Upper lobe of left lung (tissue), 4 donors: ENCODE results near the gene EFNA1.

Source experiments
- CTCF ChIP-seq, 6 experiments: fragments of 450-650 bp in 4 of 6; fragments of 200-600 bp in 2 of 6; sonication (generic) in 2 of 6; IDR thresholded peaks; one replicate each; pipeline ENCODE4 v1.5.1; 2016 to 2019; ENCODE audit warnings: antibody characterized with exemption in 6 of 6
- EP300 ChIP-seq, 4 donors: sonication (generic); formaldehyde crosslinking; IDR thresholded peaks; one replicate each; pipeline ENCODE4 v1.5.1; 2017; ENCODE audit warnings: antibody characterized with exemption in 4 of 4, control low read depth in 2 of 4
- POLR2A ChIP-seq, 4 donors: fragments of 450-650 bp; IDR thresholded peaks; one replicate each; pipeline ENCODE4 v1.5.1; 2016 to 2017; ENCODE audit warnings: antibody characterized with exemption in 4 of 4, mild to moderate bottlenecking in 2 of 4
- POLR2AphosphoS5 ChIP-seq, 2 donors: sonication (generic); formaldehyde crosslinking; IDR thresholded peaks; one replicate each; pipeline ENCODE4 v1.5.1; 2017; ENCODE audit warnings: antibody characterized with exemption in 2 of 2

GRCh38 chr1:155085504-155086127 is 42.1 kb upstream of the EFNA1 start:
- no peak for TF ChIP-seq CTCF (IDR thresholded peaks at IDR 0.05)
- no peak for TF ChIP-seq POLR2A (IDR thresholded peaks at IDR 0.05)
- no peak for TF ChIP-seq POLR2AphosphoS5 (IDR thresholded peaks at IDR 0.05)
- TF ChIP-seq EP300 (IDR thresholded peaks at IDR 0.05), result no peak
